Measurements from ENCODE around the gene LHFPL2. TPM values are rescaled to one million over a fixed set of nuclear protein-coding genes. Genes with fewer than 3 reads are reported as not detected.

LHFPL2 gene
- total and polyA plus RNA-seq, 2 of the 4 experiments (the other 2 are of a cell fraction): 6.5 to 11.3 TPM

- H2BK5ac ChIP-seq (ENCODE audit: low read depth, low read length, poor library complexity, severe bottlenecking): no peak overlapping the region
- H3K9me3 ChIP-seq (ENCODE audit: control insufficient read depth, insufficient read depth, low read length): no peaks in the 10 kb centered on the region
- no peaks in the 10 kb centered on the region for H3K27me3 ChIP-seq (ENCODE audit: control insufficient read depth, insufficient read depth, low read length)
- H3K23ac ChIP-seq (ENCODE audit: low read depth, low read length): peak overlapping the region; percentile 46; the same call in 1 of the 2 replicates
- H3K4me3 ChIP-seq (ENCODE audit: insufficient read depth, low read depth, low read length): no peak overlapping the region
- peaks cover 30% of the 10 kb centered on the region; the same call in 1 of the 2 replicates for H4K20me1 ChIP-seq (ENCODE audit: insufficient read depth, low read length)
- H2BK15ac ChIP-seq (ENCODE audit: low read depth, low read length): peak overlapping the region; percentile 7; the same call in 2 of the 3 replicates
- no peak overlapping the region for H4K5ac ChIP-seq (ENCODE audit: low read depth, low read length)
- H3K56ac ChIP-seq (ENCODE audit: extremely low read depth, insufficient read depth, low read length): no peak overlapping the region
- DNase-seq (peak; percentile 54), ATAC-seq (ENCODE audit: low read depth) (peak; percentile 55)
- H3K4me2 ChIP-seq (ENCODE audit: low read depth, low read length): no peak overlapping the region
- intact Hi-C loops (cut with micrococcal nuclease) (loop anchor here (5.0 to 10.0 kb wide), 3 partner anchors 160 to 303 kb away; partner anchors contain the start of gene SCAMP1), in situ Hi-C loops (cut with MboI; ENCODE audit: low sequenced_read_pairs) (no loop called here), dilution Hi-C loops (cut with HindIII; ENCODE audit: low sequenced_read_pairs, unreplicated experiment) (no loop called here)
- H4K91ac ChIP-seq (ENCODE audit: insufficient read depth, low read depth, low read length): no peak overlapping the region
- no peak overlapping the region for H4K8ac ChIP-seq (ENCODE audit: low read depth in 2 of 2, low read length in 2 of 2)
- peak overlapping the region; percentile 45 for H2BK120ac ChIP-seq (ENCODE audit: low read depth, low read length)
- peaks cover 17% of the 10 kb centered on the region for H3K4me1 ChIP-seq (ENCODE audit: control insufficient read depth, insufficient read depth, low read length)
- H2AK5ac ChIP-seq (ENCODE audit: low read depth, low read length): peak overlapping the region; percentile 48
- H3K9ac ChIP-seq (ENCODE audit: low read depth, low read length): no peak overlapping the region
- POLR2A ChIA-PET (ENCODE audit: unreplicated experiment): no interaction called here
- no TSS peak for BruUV-seq (replicated peaks)
- H3K14ac ChIP-seq (replicated peaks; ENCODE audit: low read depth, low read length): peak overlapping the region; percentile 57
- no peak overlapping the region for H3K27ac ChIP-seq (ENCODE audit: insufficient read depth, low read length)
- H3K36me3 ChIP-seq (ENCODE audit: control insufficient read depth, insufficient read depth, low read length): peaks cover 59% of the 10 kb centered on the region
- H3K9me1 ChIP-seq (ENCODE audit: insufficient read depth, low read length): peaks cover 22% of the 10 kb centered on the region
- CTCF ChIA-PET: interaction anchor here (0.6 to 1.6 kb wide), 11 partner anchors 10 to 293 kb away, joined by 3 to 6 read pairs (median 4); no protein-coding TSS in a partner anchor
- TF ChIP-seq MXI1 (IDR thresholded peaks at IDR 0.05; ENCODE audit: borderline replicate concordance, low read depth, low read length): no peak
- no peak for TF ChIP-seq MAFK (IDR thresholded peaks at IDR 0.05; ENCODE audit: low read depth, low read length)
- TF ChIP-seq, protein P1, sequence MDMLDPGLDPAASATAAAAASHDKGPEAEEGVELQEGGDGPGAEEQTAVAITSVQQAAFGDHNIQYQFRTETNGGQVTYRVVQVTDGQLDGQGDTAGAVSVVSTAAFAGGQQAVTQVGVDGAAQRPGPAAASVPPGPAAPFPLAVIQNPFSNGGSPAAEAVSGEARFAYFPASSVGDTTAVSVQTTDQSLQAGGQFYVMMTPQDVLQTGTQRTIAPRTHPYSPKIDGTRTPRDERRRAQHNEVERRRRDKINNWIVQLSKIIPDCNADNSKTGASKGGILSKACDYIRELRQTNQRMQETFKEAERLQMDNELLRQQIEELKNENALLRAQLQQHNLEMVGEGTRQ (IDR thresholded peaks at IDR 0.05; ENCODE audit: low read depth, low read length): no peak
- no peak for TF ChIP-seq POLR2A (IDR thresholded peaks at IDR 0.05; ENCODE audit: low read depth, low read length)
- no peak for TF ChIP-seq BHLHE40 (IDR thresholded peaks at IDR 0.05; ENCODE audit: low read depth, low read length)
- TF ChIP-seq, protein P2, sequence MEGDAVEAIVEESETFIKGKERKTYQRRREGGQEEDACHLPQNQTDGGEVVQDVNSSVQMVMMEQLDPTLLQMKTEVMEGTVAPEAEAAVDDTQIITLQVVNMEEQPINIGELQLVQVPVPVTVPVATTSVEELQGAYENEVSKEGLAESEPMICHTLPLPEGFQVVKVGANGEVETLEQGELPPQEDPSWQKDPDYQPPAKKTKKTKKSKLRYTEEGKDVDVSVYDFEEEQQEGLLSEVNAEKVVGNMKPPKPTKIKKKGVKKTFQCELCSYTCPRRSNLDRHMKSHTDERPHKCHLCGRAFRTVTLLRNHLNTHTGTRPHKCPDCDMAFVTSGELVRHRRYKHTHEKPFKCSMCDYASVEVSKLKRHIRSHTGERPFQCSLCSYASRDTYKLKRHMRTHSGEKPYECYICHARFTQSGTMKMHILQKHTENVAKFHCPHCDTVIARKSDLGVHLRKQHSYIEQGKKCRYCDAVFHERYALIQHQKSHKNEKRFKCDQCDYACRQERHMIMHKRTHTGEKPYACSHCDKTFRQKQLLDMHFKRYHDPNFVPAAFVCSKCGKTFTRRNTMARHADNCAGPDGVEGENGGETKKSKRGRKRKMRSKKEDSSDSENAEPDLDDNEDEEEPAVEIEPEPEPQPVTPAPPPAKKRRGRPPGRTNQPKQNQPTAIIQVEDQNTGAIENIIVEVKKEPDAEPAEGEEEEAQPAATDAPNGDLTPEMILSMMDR (conservative IDR thresholded peaks at IDR 0.05; ENCODE audit: low read depth, low read length): 0 out of 2 replicates have a peak, but pooled peaks have one; percentile 3
- no peak for TF ChIP-seq CEBPB (IDR thresholded peaks at IDR 0.05; ENCODE audit: low read depth, low read length)
- no peak for TF ChIP-seq RAD21 (IDR thresholded peaks at IDR 0.05; ENCODE audit: low read length)
- H2AK9ac ChIP-seq (replicated peaks; ENCODE audit: low read depth, low read length, poor library complexity): no peak overlapping the region
- no peak overlapping the region for H2BK20ac ChIP-seq (ENCODE audit: low read depth, low read length)
- no peak overlapping the region for H3K18ac ChIP-seq (ENCODE audit: low read depth, low read length)
- peaks cover 23 to 79% of the 10 kb centered on the region in 2 experiments for H3K79me1 ChIP-seq (ENCODE audit: low read depth in 1 of 2, low read length in 2 of 2)
- no peak overlapping the region for H2AFZ ChIP-seq (replicated peaks; ENCODE audit: low read length, poor library complexity)
- H3K4ac ChIP-seq (ENCODE audit: low read depth, low read length): peak overlapping the region; percentile 71
- 96% methylated on average over 5 of the region's 6 CpGs; no CpG with 5 or more reads in 1 of the 2 experiments for WGBS, 2 experiments (ENCODE audit: extremely low coverage in 2 of 2, insufficient read length in 1 of 2)
Measured at GRCh38 chr5:78627766-78628165, 20.8 kb downstream of the LHFPL2 start.

All from IMR-90 (cell line).